NCI-H510A treated with DMSO at 0.1 percent for 48 hours (cell line): ENCODE results near the gene GPRIN2.

Experiments
- DNase-seq: peaks from one replicate; lab custom pipeline; 2025; lab: John Stamatoyannopoulos, UW

Gene GPRIN2

GRCh38 chr10:46549171-46550075 lies 7.0 kb downstream of the GPRIN2 start:
- no peak for DNase-seq

- no peak for DNase-seq
Measured at GRCh38 chr10:46548498-46549090, 7.9 kb downstream of the GPRIN2 start.

- DNase-seq = no peak
Measured at GRCh38 chr10:46547541-46548497, 8.6 kb downstream of the GPRIN2 start.

DNA sequence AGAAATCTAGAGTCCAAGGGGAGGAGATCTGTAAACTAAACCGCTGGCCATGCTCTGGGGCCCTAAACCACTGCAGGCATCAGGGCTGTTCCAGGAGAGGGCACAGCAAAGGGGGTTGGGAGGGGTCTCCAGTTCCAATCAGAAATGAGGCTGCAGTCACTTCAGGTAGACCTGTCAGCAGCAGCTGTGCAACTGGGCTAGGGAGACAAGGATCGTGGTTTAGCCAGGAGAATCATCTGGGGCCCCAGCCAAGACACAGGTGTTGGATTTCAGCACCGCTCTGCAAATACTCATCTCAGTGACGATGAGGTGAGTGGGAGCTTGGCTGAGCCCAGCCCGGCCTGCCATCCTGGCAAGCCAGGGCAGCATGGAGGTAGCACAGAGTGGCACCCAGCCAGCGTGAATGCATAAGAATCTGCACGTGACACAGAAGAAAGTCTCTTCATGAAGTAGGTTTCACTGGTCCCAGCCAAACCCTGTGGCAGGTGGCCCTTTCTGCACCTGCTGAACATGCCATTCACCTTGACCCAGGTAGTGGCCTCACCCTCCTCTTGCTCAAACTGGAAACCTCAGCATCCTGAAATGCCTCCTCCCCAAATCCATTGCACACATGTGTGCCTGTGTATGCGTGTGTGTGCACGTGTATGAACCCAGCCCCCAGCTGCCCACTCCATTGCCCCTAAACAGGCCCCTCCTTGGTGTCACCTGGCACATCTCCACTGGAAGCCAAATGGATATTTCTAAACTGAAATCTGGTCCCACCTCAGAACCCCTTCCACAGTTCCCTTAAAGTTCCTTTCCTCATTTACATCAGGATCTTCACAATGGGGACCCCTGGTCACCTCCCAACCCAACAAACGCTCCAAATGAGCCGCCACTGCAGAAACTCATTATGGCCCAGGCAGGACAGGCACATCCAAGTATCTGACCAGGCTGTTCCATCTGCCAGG lies 9.6 kb downstream of the GPRIN2 start:
- DNase-seq = peak; percentile 79

- no peak for DNase-seq
Measured at GRCh38 chr10:46545861-46546590, 10.4 kb downstream of the GPRIN2 start.

GRCh38 chr10:46544989-46545791 lies 11.3 kb downstream of the GPRIN2 start:
- no peak for DNase-seq

DNA sequence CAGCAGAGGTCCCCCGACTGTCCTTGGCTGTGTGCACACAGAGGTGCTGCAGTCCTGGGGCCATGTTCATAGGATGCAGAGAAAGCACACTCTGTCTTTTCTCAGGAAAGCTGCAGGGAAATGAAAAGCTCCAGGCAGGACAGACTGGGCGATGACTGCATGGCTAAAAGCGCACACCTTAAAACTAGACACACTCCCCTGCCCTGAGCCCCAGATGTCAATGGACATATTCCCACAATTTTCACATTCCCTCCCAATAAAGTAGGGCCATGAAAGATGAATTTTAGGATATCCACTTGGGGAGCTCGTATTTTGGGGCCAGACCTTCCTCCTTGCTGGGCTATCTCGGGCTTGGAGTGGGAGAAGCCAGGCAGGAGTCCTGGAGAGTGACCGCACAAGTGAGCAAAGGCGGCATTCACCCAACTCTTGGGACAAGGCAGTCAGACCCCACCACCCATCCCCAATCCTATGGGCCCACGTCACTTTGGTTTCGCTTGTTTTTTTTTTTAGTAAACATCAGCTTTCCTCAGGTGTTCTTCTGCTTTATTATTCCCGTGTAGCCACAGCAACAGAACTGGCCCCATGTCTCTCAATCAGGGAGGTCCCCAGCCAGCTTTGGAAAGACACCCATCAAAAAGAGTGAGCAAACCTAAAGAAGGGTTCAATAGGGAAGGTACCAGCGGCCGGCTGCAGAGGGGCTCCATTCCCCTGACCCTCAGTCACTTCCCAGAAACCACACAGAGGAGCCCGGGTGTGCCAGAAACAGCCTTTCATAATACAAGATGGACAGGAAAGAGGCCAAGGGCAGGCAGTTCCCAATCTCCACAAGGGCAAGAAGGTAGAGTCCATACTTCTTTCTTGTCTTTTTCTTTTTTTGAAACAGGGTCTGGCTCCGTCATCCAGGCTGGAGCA lies 12.7 kb downstream of the GPRIN2 start:
- DNase-seq = no peak

DNA sequence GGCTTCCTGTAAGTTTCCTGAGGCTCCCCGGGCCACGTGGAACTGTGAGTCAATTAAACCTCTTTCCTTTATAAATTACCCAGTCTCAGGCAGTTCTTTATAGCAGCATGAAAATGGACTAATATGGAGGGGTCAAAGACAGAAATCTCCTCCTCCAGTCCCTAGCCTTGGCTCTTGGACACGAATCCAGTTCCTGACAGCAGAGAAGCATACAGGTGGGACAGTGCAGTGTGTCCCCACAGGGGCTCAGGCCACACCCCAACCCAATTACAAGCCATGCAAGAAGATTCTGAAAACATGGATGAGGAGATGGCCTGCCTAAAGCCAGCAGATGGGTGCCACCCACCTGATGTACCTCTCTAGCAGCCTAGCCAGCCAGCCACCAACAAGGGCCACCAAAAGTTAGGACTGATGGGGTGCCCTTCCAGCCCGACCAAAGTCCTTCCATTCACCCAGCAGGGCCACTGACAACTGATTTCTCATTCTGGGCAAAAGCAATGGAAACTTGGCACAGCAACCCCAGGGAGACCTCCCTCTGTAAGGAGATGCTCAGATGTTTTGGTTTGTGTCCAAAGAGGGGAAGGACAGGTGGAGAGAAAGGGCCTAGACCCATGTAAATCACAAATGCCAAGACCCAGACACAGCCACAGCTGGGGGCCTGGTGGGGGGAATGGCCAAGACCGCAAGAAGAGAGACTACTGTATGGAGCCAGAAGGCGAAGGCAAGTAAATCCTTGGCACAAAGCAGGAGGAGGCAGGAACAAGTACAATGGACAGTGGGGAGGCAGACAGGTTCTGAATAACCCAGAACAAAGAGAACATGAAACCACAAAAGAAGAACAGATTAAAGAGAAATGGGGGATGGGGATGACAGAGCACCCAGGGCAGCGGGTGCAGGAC lies 13.6 kb downstream of the GPRIN2 start:
- DNase-seq = no peak

DNA sequence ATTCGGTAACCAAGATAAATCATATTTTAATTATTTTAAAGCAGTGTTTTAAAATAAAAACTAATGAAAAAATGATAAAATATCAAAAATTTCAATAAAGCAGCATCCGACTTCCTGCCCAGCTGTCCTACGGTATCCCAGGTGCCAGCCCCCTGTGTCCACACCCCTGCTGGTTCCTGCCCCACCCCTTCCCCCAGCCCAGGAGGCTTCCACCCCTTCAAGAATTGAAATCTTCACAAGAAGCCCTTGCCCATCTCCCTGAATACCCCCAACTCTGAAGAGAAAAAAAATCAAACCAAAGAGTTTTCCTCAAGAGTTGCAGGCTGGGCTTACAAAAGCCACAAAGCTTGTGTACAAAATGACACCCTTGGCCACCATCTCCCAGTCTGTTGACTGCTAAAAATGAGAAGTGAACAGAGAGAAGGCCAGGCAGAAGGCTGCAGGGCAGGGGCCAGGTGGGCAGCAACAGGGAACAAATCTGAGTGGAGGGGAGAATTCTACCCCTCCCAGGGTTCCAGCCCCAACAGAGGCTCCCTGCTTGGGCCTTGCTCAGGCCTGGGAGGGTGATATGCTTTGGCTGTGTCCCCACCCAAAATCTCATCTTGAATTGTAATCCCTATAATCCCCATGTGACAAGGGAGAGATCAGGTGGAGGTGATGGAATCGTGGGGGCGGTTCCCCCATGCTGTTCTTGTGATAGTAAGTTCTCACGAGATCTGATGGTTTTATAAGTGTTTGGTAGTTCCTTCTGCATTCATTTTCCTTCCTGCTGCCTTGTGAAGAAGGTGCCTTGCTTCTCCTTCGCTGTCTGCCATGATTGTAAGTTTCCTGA lies 14.5 kb downstream of the GPRIN2 start:
- no peak for DNase-seq

- no peak for DNase-seq
Measured at GRCh38 chr10:46541017-46541661, 15.3 kb downstream of the GPRIN2 start.

- DNase-seq = no peak
Measured at GRCh38 chr10:46540412-46541016, 15.9 kb downstream of the GPRIN2 start.

DNA sequence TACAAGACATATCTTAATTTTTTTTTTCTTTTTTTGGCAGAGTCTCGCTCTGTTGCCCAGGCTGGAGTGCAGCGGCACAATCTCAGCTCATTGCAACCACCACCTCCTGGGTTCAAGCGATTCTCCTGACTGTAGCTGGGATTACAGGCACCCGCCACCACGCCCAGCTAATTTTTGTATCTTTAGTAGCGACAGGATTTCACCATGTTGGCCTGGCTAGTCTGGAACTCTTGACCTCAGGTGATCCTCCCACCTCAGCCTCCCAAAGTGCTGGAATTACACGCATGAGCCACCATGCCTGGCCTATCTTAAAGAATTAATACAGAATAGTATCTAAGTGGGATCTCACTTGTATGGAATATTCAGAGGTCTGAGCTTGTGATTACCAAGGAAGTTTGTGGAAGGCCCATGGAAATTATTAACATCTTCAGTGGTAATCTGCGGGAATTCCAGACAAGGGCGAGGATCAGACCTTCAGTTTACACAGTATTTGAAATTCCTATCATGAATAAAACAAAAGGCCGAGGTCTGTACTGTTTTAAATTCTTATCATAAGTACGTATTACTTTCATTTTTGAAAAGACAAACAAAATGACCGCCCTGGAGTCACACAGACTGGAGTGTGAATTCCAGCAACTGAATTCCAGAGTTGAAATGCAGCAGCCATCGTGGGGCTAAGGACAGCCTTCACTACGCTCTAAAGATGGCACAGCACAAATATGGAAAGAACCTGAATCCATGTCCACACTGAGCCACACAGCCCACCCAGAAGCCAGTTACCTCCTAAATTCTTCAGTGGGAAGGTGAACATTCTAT lies 16.7 kb downstream of the GPRIN2 start:
- no peak for DNase-seq

GRCh38 chr10:46538717-46539426 lies 17.6 kb downstream of the GPRIN2 start:
- DNase-seq = no peak

- DNase-seq = no peak
Measured at GRCh38 chr10:46538155-46538554, 18.3 kb downstream of the GPRIN2 start.
